ENCODE data around the gene CSNK1G3.
"Not testable (repeated sequence)": the region's sequence is repeated elsewhere in the genome, so short reads cannot be mapped to it uniquely, and the experiment has no call there.

The CSNK1G3 gene

GRCh38 chr5:123617561-123617960 lies 105.6 kb downstream of the CSNK1G3 start:
- TF ChIP-seq POLR2A (IDR thresholded peaks at IDR 0.05; ENCODE audit: low read depth, low read length) = no peak
- no peak for FAIRE-seq

DNA sequence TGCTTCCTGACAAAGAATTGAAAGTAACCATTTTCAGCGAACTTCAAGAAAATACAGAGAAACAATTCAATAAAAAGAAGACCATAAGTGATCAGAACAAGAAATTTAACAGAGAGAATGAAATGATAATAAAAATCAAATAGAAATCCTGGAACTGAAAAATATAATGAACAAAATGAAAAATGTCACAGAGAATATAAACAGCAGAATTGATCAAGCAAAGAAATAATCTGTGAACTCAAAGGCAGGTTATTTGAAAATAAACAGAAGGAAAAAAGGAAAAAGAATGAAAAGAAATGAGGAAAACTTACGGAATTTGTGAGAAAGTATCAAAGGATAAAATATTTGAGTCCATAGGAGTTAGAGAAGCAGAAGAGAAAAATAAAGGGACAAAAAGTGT lies 114.1 kb downstream of the CSNK1G3 start:
- no peak for FAIRE-seq
- TF ChIP-seq POLR2AphosphoS5 (IDR thresholded peaks at IDR 0.05; ENCODE audit: low read depth, low read length) = no peak
- TF ChIP-seq POLR2A (IDR thresholded peaks at IDR 0.05; ENCODE audit: low read depth, low read length) = no peak
- no peak for TF ChIP-seq TAF1 (IDR thresholded peaks at IDR 0.05; ENCODE audit: borderline replicate concordance, low read depth, low read length)
- no peak for DNase-seq (ENCODE audit: insufficient read length)

More at GRCh38 chr5:123617561-123617960, 105.6 kb downstream of the CSNK1G3 start:
- no peak for DNase-seq (ENCODE audit: insufficient read length)

DNA sequence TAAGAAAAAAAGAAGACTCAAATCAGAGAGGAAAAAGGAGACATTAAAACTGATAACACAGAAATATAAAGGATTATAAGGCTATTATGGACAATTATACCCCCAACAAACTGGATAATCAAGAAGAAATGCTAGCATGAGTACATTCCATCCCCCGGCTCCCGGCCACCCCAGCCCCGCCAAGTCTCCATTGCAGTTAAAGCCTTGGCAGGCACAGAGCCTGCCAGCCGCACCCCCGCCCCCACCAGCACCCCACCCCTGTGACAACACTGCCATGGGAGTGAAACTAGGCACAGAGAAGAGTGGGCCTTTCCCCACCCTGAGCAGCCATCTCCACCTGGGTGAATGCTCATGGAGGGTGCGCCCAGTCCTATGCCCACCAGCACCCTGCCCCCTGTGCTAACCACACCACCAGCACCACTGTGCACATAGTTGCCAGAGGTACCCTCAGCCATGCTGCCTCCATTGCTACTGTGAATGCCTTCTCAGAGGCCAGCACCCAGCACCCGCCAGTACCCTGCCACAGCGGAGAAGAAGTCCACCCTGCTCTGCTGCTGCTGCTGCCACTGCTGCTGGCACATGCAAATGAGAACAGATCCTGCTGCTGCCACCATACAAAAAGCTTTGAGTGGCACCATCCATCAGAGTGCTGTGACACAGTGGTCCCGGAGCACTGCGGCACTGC lies 117.0 kb downstream of the CSNK1G3 start:
- DNase-seq (ENCODE audit: insufficient read length) (no peak), FAIRE-seq (no peak)
- TF ChIP-seq POLR2AphosphoS5 (IDR thresholded peaks at IDR 0.05; ENCODE audit: low read depth, low read length) (no peak), POLR2A (IDR thresholded peaks at IDR 0.05; ENCODE audit: low read depth, low read length) (no peak), TAF1 (IDR thresholded peaks at IDR 0.05; ENCODE audit: borderline replicate concordance, low read depth, low read length) (no peak)

GRCh38 chr5:123636006-123636405 lies 124.0 kb downstream of the CSNK1G3 start:
- no peak for DNase-seq (ENCODE audit: insufficient read length)
- TF ChIP-seq POLR2A (IDR thresholded peaks at IDR 0.05; ENCODE audit: low read depth, low read length) = no peak
- no peak for TF ChIP-seq POLR2AphosphoS5 (IDR thresholded peaks at IDR 0.05; ENCODE audit: low read depth, low read length)
- no peak for TF ChIP-seq TAF1 (IDR thresholded peaks at IDR 0.05; ENCODE audit: borderline replicate concordance, low read depth, low read length)
- no peak for FAIRE-seq

- not testable (repeated sequence) for DNase-seq (ENCODE audit: insufficient read length); FAIRE-seq
Measured at GRCh38 chr5:123637028-123637427, 125.1 kb downstream of the CSNK1G3 start.

- no peak for TF ChIP-seq POLR2A (IDR thresholded peaks at IDR 0.05; ENCODE audit: low read depth, low read length)
- TF ChIP-seq TAF1 (IDR thresholded peaks at IDR 0.05; ENCODE audit: borderline replicate concordance, low read depth, low read length) = no peak
- TF ChIP-seq POLR2AphosphoS5 (IDR thresholded peaks at IDR 0.05; ENCODE audit: low read depth, low read length) = no peak
- FAIRE-seq = no peak
- no peak for DNase-seq (ENCODE audit: insufficient read length)
Measured at GRCh38 chr5:123639244-123639643, 127.3 kb downstream of the CSNK1G3 start.

- DNase-seq (ENCODE audit: insufficient read length) = no peak
- no peak for TF ChIP-seq POLR2AphosphoS5 (IDR thresholded peaks at IDR 0.05; ENCODE audit: low read depth, low read length)
Measured at GRCh38 chr5:123645024-123645603, 133.1 kb downstream of the CSNK1G3 start.

GRCh38 chr5:123647066-123647465 lies 135.1 kb downstream of the CSNK1G3 start:
- DNase-seq (ENCODE audit: insufficient read length) (no peak), FAIRE-seq (no peak)
- TF ChIP-seq POLR2AphosphoS5 (IDR thresholded peaks at IDR 0.05; ENCODE audit: low read depth, low read length) (no peak), POLR2A (IDR thresholded peaks at IDR 0.05; ENCODE audit: low read depth, low read length) (no peak), TAF1 (IDR thresholded peaks at IDR 0.05; ENCODE audit: borderline replicate concordance, low read depth, low read length) (no peak)

More at GRCh38 chr5:123645024-123645603, 133.1 kb downstream of the CSNK1G3 start:
- FAIRE-seq = no peak

DNA sequence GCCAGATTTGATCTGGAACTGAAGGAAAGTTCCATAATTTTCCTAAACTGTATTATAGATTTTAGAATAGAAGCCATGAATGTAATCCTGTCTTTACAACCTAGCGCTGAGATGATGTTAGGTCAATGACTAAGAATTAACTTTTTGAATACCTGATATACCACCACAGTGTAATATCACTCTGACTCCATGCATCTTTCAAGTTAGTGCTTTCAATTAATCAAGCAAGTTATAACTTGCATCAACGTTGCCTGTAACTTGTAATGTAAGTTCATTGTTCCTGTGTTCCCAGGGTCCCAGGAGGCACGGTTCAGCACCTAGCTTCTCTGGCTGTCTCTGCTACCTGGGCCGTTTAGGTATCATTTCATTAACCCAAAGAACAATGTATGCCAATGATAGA lies 139.3 kb downstream of the CSNK1G3 start:
- DNase-seq (ENCODE audit: insufficient read length) (no peak), FAIRE-seq (no peak)
- no peak for TF ChIP-seq TAF1 (IDR thresholded peaks at IDR 0.05; ENCODE audit: borderline replicate concordance, low read depth, low read length)
- TF ChIP-seq POLR2AphosphoS5 (IDR thresholded peaks at IDR 0.05; ENCODE audit: low read depth, low read length) = no peak
- TF ChIP-seq POLR2A (IDR thresholded peaks at IDR 0.05; ENCODE audit: low read depth, low read length) = no peak

GRCh38 chr5:123659011-123659410 lies 147.0 kb downstream of the CSNK1G3 start:
- FAIRE-seq (no peak), DNase-seq (ENCODE audit: insufficient read length) (no peak)
- TF ChIP-seq POLR2A (IDR thresholded peaks at IDR 0.05; ENCODE audit: low read depth, low read length) (no peak), TAF1 (IDR thresholded peaks at IDR 0.05; ENCODE audit: borderline replicate concordance, low read depth, low read length) (no peak), POLR2AphosphoS5 (IDR thresholded peaks at IDR 0.05; ENCODE audit: low read depth, low read length) (no peak)

DNA sequence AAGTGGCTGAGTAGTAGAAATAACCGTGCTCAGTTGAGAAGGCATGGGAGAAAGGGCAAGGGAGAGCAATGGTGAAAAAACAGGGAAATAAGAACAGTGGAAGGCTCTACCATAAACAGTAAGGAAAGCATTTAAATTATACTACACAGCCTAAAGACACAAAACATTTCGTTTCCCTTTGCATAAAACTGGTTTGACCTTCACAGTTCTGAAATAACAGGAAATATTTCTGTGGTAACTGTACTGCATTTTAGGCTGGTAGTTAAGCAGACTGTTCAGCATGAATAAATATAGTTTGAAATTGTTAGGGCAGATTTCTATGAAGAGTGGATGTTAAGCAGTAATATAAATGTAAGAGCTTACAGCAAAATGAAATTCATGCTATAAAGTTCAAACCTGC lies 147.5 kb downstream of the CSNK1G3 start:
- TF ChIP-seq TAF1 (IDR thresholded peaks at IDR 0.05; ENCODE audit: borderline replicate concordance, low read depth, low read length) (no peak), POLR2A (IDR thresholded peaks at IDR 0.05; ENCODE audit: low read depth, low read length) (no peak), POLR2AphosphoS5 (IDR thresholded peaks at IDR 0.05; ENCODE audit: low read depth, low read length) (no peak)
- FAIRE-seq (no peak), DNase-seq (ENCODE audit: insufficient read length) (no peak)

DNA sequence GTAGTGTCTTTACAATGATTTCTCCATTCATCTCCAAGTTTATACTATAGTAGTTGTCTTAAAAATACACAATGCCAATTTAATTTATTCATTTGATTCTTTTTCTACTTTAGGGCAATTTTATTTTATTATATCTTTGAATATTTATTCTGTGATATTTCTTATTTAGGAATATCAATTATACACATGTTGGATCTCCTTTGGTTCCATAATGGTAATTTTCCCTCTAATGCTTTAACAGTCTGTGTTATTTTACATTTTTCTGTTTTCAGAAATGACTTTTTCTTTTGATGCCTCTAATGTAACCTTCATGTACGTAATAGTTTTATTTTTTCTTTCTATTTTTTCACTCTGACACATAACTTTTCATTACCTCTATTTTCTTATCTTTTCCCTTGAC lies 153.0 kb downstream of the CSNK1G3 start:
- no peak for TF ChIP-seq TAF1 (IDR thresholded peaks at IDR 0.05; ENCODE audit: borderline replicate concordance, low read depth, low read length)
- no peak for TF ChIP-seq POLR2AphosphoS5 (IDR thresholded peaks at IDR 0.05; ENCODE audit: low read depth, low read length)
- no peak for TF ChIP-seq POLR2A (IDR thresholded peaks at IDR 0.05; ENCODE audit: low read depth, low read length)
- DNase-seq (ENCODE audit: insufficient read length) = no peak
- FAIRE-seq = no peak
